Limb (tissue), 2 donors: ENCODE data around the gene GAB3.
"Not testable (repeated sequence)": the region's sequence is repeated elsewhere in the genome, so short reads cannot be mapped to it uniquely, and the experiment has no call there.

Experiments used
- DNase-seq, 2 donors: peaks; one replicate each; pipeline ENCODE4 v3.0.0-alpha.2; 2016; ENCODE audit errors: extremely low spot score in 2 of 2

Gene GAB3

GRCh38 chrX:154657226-154657805 lies 93.6 kb downstream of the GAB3 start:
- DNase-seq, result no peak

- no peak for DNase-seq
These were observed 95.1 kb downstream of the GAB3 start for GRCh38 chrX:154655786-154656185.

GRCh38 chrX:154655346-154655745 lies 95.5 kb downstream of the GAB3 start:
- no peak for DNase-seq

- DNase-seq, result no peak
These were observed 96.0 kb downstream of the GAB3 start for GRCh38 chrX:154654925-154655324.

GRCh38 chrX:154654372-154654771 lies 96.5 kb downstream of the GAB3 start:
- no peak for DNase-seq

GRCh38 chrX:154653413-154653812 lies 97.5 kb downstream of the GAB3 start, which contains the start of gene CTAG2:
Gene CTAG2 (minus strand): TSS chrX:154653579. CDS start chrX:154653515, 64 bp downstream.
- DNase-seq, result not testable (repeated sequence)

GRCh38 chrX:154653048-154653401 lies 97.9 kb downstream of the GAB3 start:
- DNase-seq, result no peak

GRCh38 chrX:154652311-154653047 lies 98.4 kb downstream of the GAB3 start:
- DNase-seq, result no peak

- no peak for DNase-seq
These were observed 100.7 kb downstream of the GAB3 start for GRCh38 chrX:154650221-154650510.

GRCh38 chrX:154649503-154650220 lies 101.2 kb downstream of the GAB3 start:
- no peak for DNase-seq

GRCh38 chrX:154648931-154649330 lies 101.9 kb downstream of the GAB3 start:
- DNase-seq, result no peak

GRCh38 chrX:154645745-154646378 lies 105.0 kb downstream of the GAB3 start:
- not testable (repeated sequence) for DNase-seq

GRCh38 chrX:154643708-154644107 lies 107.2 kb downstream of the GAB3 start:
- DNase-seq, result not testable (repeated sequence)

GRCh38 chrX:154641740-154642139 lies 109.1 kb downstream of the GAB3 start:
- DNase-seq, result not testable (repeated sequence)

GRCh38 chrX:154633661-154634060 lies 117.2 kb downstream of the GAB3 start:
- not testable (repeated sequence) for DNase-seq

GRCh38 chrX:154630949-154631348 lies 119.9 kb downstream of the GAB3 start:
- DNase-seq, result not testable (repeated sequence)

GRCh38 chrX:154628960-154629359 lies 121.9 kb downstream of the GAB3 start:
- not testable (repeated sequence) for DNase-seq
